Astrocyte (in vitro differentiated cells and primary cell): ENCODE measurements around the gene SLC6A3. TPM values are rescaled to one million over a fixed set of nuclear protein-coding genes. Genes with fewer than 3 reads are reported as not detected.

Experiments used
- DNase-seq: peaks from one replicate; pipeline ENCODE4 v3.0.0-alpha.2; 2010; ENCODE audit warnings: low read depth
- FAIRE-seq: peaks from 2 replicates; lab custom pipeline; 2011; peaks lifted over from hg19 to GRCh38; lab: Jason Lieb, UNC
- H2AFZ ChIP-seq: 2 replicates; pipeline ENCODE4 v1.6.0; 2012; ENCODE audit warnings: low read depth, low read length, inconsistent platforms
- H3K27ac ChIP-seq: 2 replicates; pipeline ENCODE4 v1.5.1; 2011; ENCODE audit warnings: low read depth, low read length, inconsistent platforms
- H3K27me3 ChIP-seq: 2 replicates; pipeline ENCODE4 v1.6.0; 2011; ENCODE audit warnings: low read length, inconsistent platforms; ENCODE audit not compliant: insufficient read depth
- H3K36me3 ChIP-seq: 2 replicates; pipeline ENCODE4 v1.5.1; 2011; ENCODE audit warnings: low read length, inconsistent platforms; ENCODE audit not compliant: insufficient read depth
- H3K4me1 ChIP-seq: 2 replicates; pipeline ENCODE4 v1.5.1; 2011; ENCODE audit warnings: low read length, inconsistent platforms; ENCODE audit not compliant: insufficient read depth
- H3K4me2 ChIP-seq: 2 replicates; pipeline ENCODE4 v1.6.0; 2012; ENCODE audit warnings: low read length, inconsistent platforms
- H3K4me3 ChIP-seq: 2 replicates; pipeline ENCODE4 v1.5.1; 2011; ENCODE audit warnings: low read depth, mild to moderate bottlenecking, low read length, inconsistent platforms; ENCODE audit not compliant: insufficient read depth
- H3K79me2 ChIP-seq: 2 replicates; pipeline ENCODE4 v1.6.0; 2012; ENCODE audit warnings: mild to moderate bottlenecking, low read length, inconsistent platforms; ENCODE audit not compliant: insufficient read depth
- H3K9ac ChIP-seq: 2 replicates; pipeline ENCODE4 v1.6.0; 2012; ENCODE audit warnings: mild to moderate bottlenecking, low read length, inconsistent platforms
- H3K9me3 ChIP-seq: 2 replicates; pipeline ENCODE4 v1.5.1; 2012; ENCODE audit warnings: low read depth, mild to moderate bottlenecking, low read length, inconsistent platforms; ENCODE audit not compliant: insufficient read depth
- H4K20me1 ChIP-seq: 2 replicates; pipeline ENCODE4 v1.6.0; 2012; ENCODE audit warnings: low read length, inconsistent platforms; ENCODE audit not compliant: insufficient read depth
- H3K27ac Mint-ChIP-seq: one replicate; pipeline ENCODE4 v1.8.0; 2021; ENCODE audit warnings: mild to moderate bottlenecking, mixed read lengths; ENCODE audit not compliant: unreplicated experiment
- H3K27me3 Mint-ChIP-seq: one replicate; pipeline ENCODE4 v1.8.0; 2021; ENCODE audit warnings: low read depth, mixed read lengths; ENCODE audit not compliant: unreplicated experiment
- H3K36me3 Mint-ChIP-seq: one replicate; pipeline ENCODE4 v1.8.0; 2021; ENCODE audit warnings: low read depth, mixed read lengths; ENCODE audit not compliant: unreplicated experiment
- H3K4me1 Mint-ChIP-seq: one replicate; pipeline ENCODE4 v1.8.0; 2021; ENCODE audit warnings: low read depth, mixed read lengths; ENCODE audit not compliant: unreplicated experiment
- H3K4me3 Mint-ChIP-seq: one replicate; pipeline ENCODE4 v1.8.0; 2021; ENCODE audit warnings: mild to moderate bottlenecking, moderate library complexity, mixed read lengths; ENCODE audit not compliant: unreplicated experiment
- H3K9me3 Mint-ChIP-seq: one replicate; pipeline ENCODE4 v1.8.0; 2021; ENCODE audit warnings: mild to moderate bottlenecking, mixed read lengths; ENCODE audit not compliant: unreplicated experiment
- CTCF ChIP-seq: IDR thresholded peaks from 2 replicates; pipeline ENCODE4 v1.5.1; 2011; ENCODE audit warnings: low read depth, mild to moderate bottlenecking, inconsistent platforms, low read length, moderate library complexity; ENCODE audit not compliant: insufficient read depth
- EZH2 ChIP-seq: IDR thresholded peaks from 2 replicates; pipeline ENCODE4 v1.6.1; 2012; ENCODE audit warnings: mild to moderate bottlenecking, low read length, inconsistent platforms; ENCODE audit not compliant: insufficient read depth
- total RNA-seq: library from RNA; stranded (reverse); gene quantifications from 2 replicates; pipeline ENCODE4 v1.2.1, GENCODE V29; 2021

The SLC6A3 gene
- total RNA-seq, 1 donor from 2014 or later = 0.07 TPM

GRCh38 chr5:1412621-1413020 lies 32.6 kb downstream of the SLC6A3 start:
- no peak overlapping the region for H3K4me2 ChIP-seq
- Mint-ChIP-seq H3K4me3 (no peak overlapping the region), H3K27ac (no peak overlapping the region), H3K4me1 (no peaks in the 10 kb centered on the region), H3K36me3 (peaks cover 5% of the 10 kb centered on the region), H3K27me3 (peaks cover 49% of the 10 kb centered on the region), H3K9me3 (peaks cover 7% of the 10 kb centered on the region)
- H3K9ac ChIP-seq = no peak overlapping the region
- H3K36me3 ChIP-seq = no peaks in the 10 kb centered on the region
- H3K9me3 ChIP-seq = no peaks in the 10 kb centered on the region
- H3K79me2 ChIP-seq = no peaks in the 10 kb centered on the region
- H3K4me3 ChIP-seq = no peak overlapping the region
- H3K27me3 ChIP-seq = peaks cover 6% of the 10 kb centered on the region
- H3K27ac ChIP-seq = no peak overlapping the region
- no peak overlapping the region for H2AFZ ChIP-seq
- TF ChIP-seq EZH2 (no peak), CTCF (no peak)
- H3K4me1 ChIP-seq = no peaks in the 10 kb centered on the region
- DNase-seq = no peak
- FAIRE-seq = no peak
- no peaks in the 10 kb centered on the region for H4K20me1 ChIP-seq

GRCh38 chr5:1412163-1412562 lies 33.1 kb downstream of the SLC6A3 start:
- Mint-ChIP-seq H3K27ac (no peak overlapping the region), H3K36me3 (peaks cover 5% of the 10 kb centered on the region), H3K9me3 (peaks cover 7% of the 10 kb centered on the region), H3K4me3 (no peak overlapping the region), H3K4me1 (no peaks in the 10 kb centered on the region), H3K27me3 (peaks cover 52% of the 10 kb centered on the region)
- no peak overlapping the region for H3K27ac ChIP-seq
- FAIRE-seq (no peak), DNase-seq (no peak)
- H3K4me1 ChIP-seq = no peaks in the 10 kb centered on the region
- H3K4me3 ChIP-seq = no peak overlapping the region
- no peak overlapping the region for H2AFZ ChIP-seq
- no peak overlapping the region for H3K4me2 ChIP-seq
- TF ChIP-seq CTCF (no peak), EZH2 (no peak)
- no peaks in the 10 kb centered on the region for H4K20me1 ChIP-seq
- H3K36me3 ChIP-seq = no peaks in the 10 kb centered on the region
- H3K9me3 ChIP-seq = no peaks in the 10 kb centered on the region
- peaks cover 6% of the 10 kb centered on the region for H3K27me3 ChIP-seq
- no peak overlapping the region for H3K9ac ChIP-seq
- no peaks in the 10 kb centered on the region for H3K79me2 ChIP-seq

- H3K27ac Mint-ChIP-seq = no peak overlapping the region
- H3K4me1 Mint-ChIP-seq = no peaks in the 10 kb centered on the region
- no peaks in the 10 kb centered on the region for H3K9me3 ChIP-seq
- peaks cover 2% of the 10 kb centered on the region for H3K36me3 Mint-ChIP-seq
- H3K4me3 ChIP-seq = no peak overlapping the region
- H3K27me3 Mint-ChIP-seq = peaks cover 52% of the 10 kb centered on the region
- H3K27ac ChIP-seq = no peak overlapping the region
- no peaks in the 10 kb centered on the region for H3K9me3 Mint-ChIP-seq
- peaks cover 6% of the 10 kb centered on the region for H3K27me3 ChIP-seq
- no peak overlapping the region for H3K4me2 ChIP-seq
- H3K79me2 ChIP-seq = no peaks in the 10 kb centered on the region
- no peaks in the 10 kb centered on the region for H4K20me1 ChIP-seq
- H2AFZ ChIP-seq = no peak overlapping the region
- FAIRE-seq = no peak
- no peak for TF ChIP-seq CTCF
- no peak for TF ChIP-seq EZH2
- no peaks in the 10 kb centered on the region for H3K4me1 ChIP-seq
- H3K4me3 Mint-ChIP-seq = no peak overlapping the region
- DNase-seq = no peak
- no peak overlapping the region for H3K9ac ChIP-seq
- H3K36me3 ChIP-seq = no peaks in the 10 kb centered on the region
These were observed 34.1 kb downstream of the SLC6A3 start for GRCh38 chr5:1411099-1411498.
